CD8-positive, alpha-beta memory T cell (primary cell): Measurements from ENCODE around the gene ATXN1L. TPM values are rescaled to one million over a fixed set of nuclear protein-coding genes. Genes with fewer than 3 reads are reported as not detected.
"Not testable (repeated sequence)": the region's sequence is repeated elsewhere in the genome, so short reads cannot be mapped to it uniquely, and the experiment has no call there.

Source experiments
- CTCF ChIA-PET: fragments of 350-600 bp; sonication (Branson Sonifier 250); formaldehyde crosslinking; loops from one replicate; lab custom pipeline; 2021; ENCODE audit warnings: antibody characterized with exemption; lab: Charles Lee
- POLR2A ChIA-PET: fragments of 350-600 bp; sonication (Branson Sonifier 250); formaldehyde crosslinking; loops from one replicate; lab custom pipeline; 2021; ENCODE audit warnings: antibody characterized with exemption; lab: Charles Lee
- DNase-seq, 5 donors: peaks; one replicate each; pipeline versions ENCODE4 v3.0.0 to v3.0.0-alpha.2; 2020 to 2022; ENCODE audit warnings: mixed read lengths in 1 of 5
- H3K27ac ChIP-seq: one replicate; pipeline ENCODE4 v1.7.0; 2013; ENCODE audit warnings: low read depth, mild to moderate bottlenecking, low read length, moderate library complexity
- H3K27me3 ChIP-seq: 2 replicates; pipeline ENCODE4 v1.7.0; 2013; ENCODE audit warnings: low read length, mild to moderate bottlenecking; ENCODE audit not compliant: insufficient read depth, poor library complexity, severe bottlenecking
- H3K36me3 ChIP-seq: 2 replicates; pipeline ENCODE4 v1.7.0; 2013; ENCODE audit warnings: mild to moderate bottlenecking, low read length, moderate library complexity; ENCODE audit not compliant: insufficient read depth
- H3K4me1 ChIP-seq: 2 replicates; pipeline ENCODE4 v1.7.0; 2013; ENCODE audit warnings: mild to moderate bottlenecking, low read length, moderate library complexity; ENCODE audit not compliant: insufficient read depth
- H3K4me3 ChIP-seq: 2 replicates; pipeline ENCODE4 v1.7.0; 2013; ENCODE audit warnings: mild to moderate bottlenecking, low read length
- H3K9me3 ChIP-seq: 2 replicates; pipeline ENCODE4 v1.7.0; 2013; ENCODE audit warnings: mild to moderate bottlenecking, low read length
- H3K27ac Mint-ChIP-seq, 8 donors: one replicate each; pipeline ENCODE4 v1.8.0; 2020 to 2021; ENCODE audit warnings: mixed read lengths in 8 of 8, mild to moderate bottlenecking in 6 of 8, inconsistent platforms in 3 of 8, moderate library complexity in 3 of 8
- H3K27me3 Mint-ChIP-seq, 2 donors: one replicate each; pipeline ENCODE4 v1.8.0; 2020 to 2021; ENCODE audit warnings: mixed read lengths in 2 of 2, mild to moderate bottlenecking in 1 of 2, moderate library complexity in 1 of 2
- H3K36me3 Mint-ChIP-seq, 3 donors: one replicate each; pipeline ENCODE4 v1.8.0; 2020 to 2021; ENCODE audit warnings: mixed read lengths in 3 of 3, inconsistent platforms in 1 of 3, mild to moderate bottlenecking in 1 of 3
- H3K4me1 Mint-ChIP-seq, 3 donors: one replicate each; pipeline ENCODE4 v1.8.0; 2020 to 2021; ENCODE audit warnings: mixed read lengths in 3 of 3, inconsistent platforms in 1 of 3, mild to moderate bottlenecking in 1 of 3
- H3K4me3 Mint-ChIP-seq, 7 donors: one replicate each; pipeline ENCODE4 v1.8.0; 2020 to 2021; ENCODE audit warnings: mixed read lengths in 7 of 7, mild to moderate bottlenecking in 6 of 7, moderate library complexity in 4 of 7, inconsistent platforms in 2 of 7
- H3K9me3 Mint-ChIP-seq, 5 donors: one replicate each; pipeline ENCODE4 v1.8.0; 2020 to 2022; ENCODE audit warnings: mixed read lengths in 5 of 5, mild to moderate bottlenecking in 3 of 5, moderate library complexity in 2 of 5, inconsistent platforms in 1 of 5
- polyA plus RNA-seq: library from polyadenylated mRNA; unstranded; fragments of 300-500 nt; fragmentation: Illumina TruSeq; gene quantifications from one replicate; pipeline ENCODE4 v1.2.3, GENCODE V29; 2021
- total RNA-seq, 2 experiments: library from RNA; stranded (reverse); gene quantifications; one replicate each; pipeline ENCODE4 v1.2.3, GENCODE V29; 2021

Gene ATXN1L
- total and polyA plus RNA-seq, 3 experiments from 2014 or later, result 11.9 to 19.7 (median 16.9) TPM

GRCh38 chr16:71811261-71811803 is 34.4 kb upstream of the ATXN1L start:
- H3K4me3 Mint-ChIP-seq, result peak overlapping the region in 2 of 7 donors; percentile 32 to 71
- H3K27ac Mint-ChIP-seq, result peak overlapping the region in 7 of 8 donors; percentile 5 to 89 (median 63)
- peaks cover 0 to 5% of the 10 kb centered on the region in 2 donors for H3K27me3 Mint-ChIP-seq
- Histone ChIP-seq H3K27ac (no peak overlapping the region), H3K4me3 (no peak overlapping the region), H3K27me3 (no peaks in the 10 kb centered on the region), H3K4me1 (peaks cover 26% of the 10 kb centered on the region), H3K9me3 (no peaks in the 10 kb centered on the region), H3K36me3 (no peaks in the 10 kb centered on the region)
- peaks cover 0 to 24% (median 0%) of the 10 kb centered on the region in 3 donors for H3K36me3 Mint-ChIP-seq
- H3K9me3 Mint-ChIP-seq, result no peaks in the 10 kb centered on the region
- DNase-seq, result peak in 2 of 5 donors; percentile 30 to 35
- CTCF ChIA-PET, result interaction anchor here (1.3 to 6.3 kb wide), 3 partner anchors 30 to 150 kb away, joined by 4 to 44 read pairs (median 4); no protein-coding TSS in a partner anchor
- POLR2A ChIA-PET, result interaction anchor here (0.6 kb wide), 1 partner anchor 34 kb away, joined by 3 read pairs; the partner anchor contains the start of gene ATXN1L
- peaks cover 21 to 37% (median 33%) of the 10 kb centered on the region in 3 donors for H3K4me1 Mint-ChIP-seq

- Mint-ChIP-seq H3K27ac (peak overlapping the region in 5 of 8 donors; percentile 19 to 74 (median 52)), H3K4me1 (peaks cover 5 to 14% (median 13%) of the 10 kb centered on the region in 3 donors), H3K4me3 (peak overlapping the region in 1 of 7 donors; percentile 54)
- H3K9me3 ChIP-seq, DNase-seq, H3K4me1 ChIP-seq, H3K36me3 Mint-ChIP-seq, H3K4me3 ChIP-seq, H3K27me3 ChIP-seq, H3K27ac ChIP-seq, H3K27me3 Mint-ChIP-seq, POLR2A ChIA-PET, H3K36me3 ChIP-seq, H3K9me3 Mint-ChIP-seq: not testable (repeated sequence)
- CTCF ChIA-PET, result interaction anchor here (1.0 kb wide), 1 partner anchor 66 kb away, joined by 3 read pairs; no protein-coding TSS in a partner anchor
These were observed 28.6 kb upstream of the ATXN1L start for GRCh38 chr16:71817155-71817500.

- Histone ChIP-seq H3K4me3 (no peak overlapping the region), H3K27ac (no peak overlapping the region), H3K4me1 (no peaks in the 10 kb centered on the region), H3K36me3 (no peaks in the 10 kb centered on the region), H3K27me3 (no peaks in the 10 kb centered on the region), H3K9me3 (no peaks in the 10 kb centered on the region)
- Mint-ChIP-seq H3K9me3 (no peaks in the 10 kb centered on the region), H3K36me3 (peaks cover 0 to 1% (median 0%) of the 10 kb centered on the region in 3 donors), H3K27me3 (peaks cover 0 to 2% of the 10 kb centered on the region in 2 donors), H3K4me1 (no peaks in the 10 kb centered on the region), H3K27ac (no peak overlapping the region), H3K4me3 (no peak overlapping the region)
- CTCF ChIA-PET, result no interaction called here
- POLR2A ChIA-PET, result no interaction called here
- DNase-seq, result no peak
These were observed 19.2 kb upstream of the ATXN1L start for GRCh38 chr16:71826533-71827017.

GRCh38 chr16:71830359-71830758 is 15.4 kb upstream of the ATXN1L start:
- Histone ChIP-seq H3K4me3 (no peak overlapping the region), H3K9me3 (no peaks in the 10 kb centered on the region), H3K27ac (no peak overlapping the region), H3K4me1 (no peaks in the 10 kb centered on the region), H3K36me3 (no peaks in the 10 kb centered on the region), H3K27me3 (no peaks in the 10 kb centered on the region)
- POLR2A ChIA-PET, result no interaction called here
- peaks cover 0 to 8% (median 0%) of the 10 kb centered on the region in 3 donors for H3K4me1 Mint-ChIP-seq
- H3K9me3 Mint-ChIP-seq, result no peaks in the 10 kb centered on the region
- no peak for DNase-seq
- CTCF ChIA-PET, result interaction anchor here (1.0 to 3.1 kb wide), 2 partner anchors 28 to 52 kb away, joined by 4 to 10 read pairs; no protein-coding TSS in a partner anchor
- no peak overlapping the region for H3K27ac Mint-ChIP-seq
- H3K4me3 Mint-ChIP-seq, result no peak overlapping the region
- no peaks in the 10 kb centered on the region for H3K36me3 Mint-ChIP-seq
- H3K27me3 Mint-ChIP-seq, result peaks cover 0 to 2% of the 10 kb centered on the region in 2 donors

GRCh38 chr16:71831698-71832097 is 14.1 kb upstream of the ATXN1L start:
- H3K27me3 ChIP-seq, H3K27ac ChIP-seq, H3K9me3 ChIP-seq, H3K36me3 Mint-ChIP-seq, H3K27me3 Mint-ChIP-seq, H3K4me3 Mint-ChIP-seq, H3K9me3 Mint-ChIP-seq, H3K4me1 Mint-ChIP-seq, H3K4me3 ChIP-seq, H3K4me1 ChIP-seq, H3K36me3 ChIP-seq, POLR2A ChIA-PET, DNase-seq, H3K27ac Mint-ChIP-seq: not testable (repeated sequence)
- CTCF ChIA-PET, result interaction anchor here (3.1 kb wide), 1 partner anchor 50 kb away, joined by 10 read pairs; no protein-coding TSS in a partner anchor

- H3K36me3 Mint-ChIP-seq, H3K9me3 Mint-ChIP-seq, H3K27ac ChIP-seq, H3K4me3 ChIP-seq, H3K27me3 ChIP-seq, H3K4me1 Mint-ChIP-seq, H3K27me3 Mint-ChIP-seq, DNase-seq, H3K4me1 ChIP-seq, H3K4me3 Mint-ChIP-seq, H3K9me3 ChIP-seq, H3K36me3 ChIP-seq: not testable (repeated sequence)
- ChIA-PET POLR2A (interaction anchor here (0.6 kb wide), 1 partner anchor 63 kb away, joined by 8 read pairs; no protein-coding TSS in a partner anchor), CTCF (interaction anchor here (3.1 kb wide), 1 partner anchor 50 kb away, joined by 10 read pairs; no protein-coding TSS in a partner anchor)
- H3K27ac Mint-ChIP-seq, result peak overlapping the region in 1 of 8 donors; percentile 50
These were observed 13.7 kb upstream of the ATXN1L start for GRCh38 chr16:71832112-71832511.

- H3K4me3 Mint-ChIP-seq, result no peak overlapping the region
- DNase-seq, result no peak
- Histone ChIP-seq H3K27ac (no peak overlapping the region), H3K4me3 (no peak overlapping the region), H3K9me3 (no peaks in the 10 kb centered on the region), H3K4me1 (no peaks in the 10 kb centered on the region), H3K27me3 (no peaks in the 10 kb centered on the region), H3K36me3 (no peaks in the 10 kb centered on the region)
- H3K36me3 Mint-ChIP-seq, result no peaks in the 10 kb centered on the region
- H3K4me1 Mint-ChIP-seq, result peaks cover 0 to 8% (median 0%) of the 10 kb centered on the region in 3 donors
- H3K27me3 Mint-ChIP-seq, result peaks cover 0 to 2% of the 10 kb centered on the region in 2 donors
- CTCF ChIA-PET, result no interaction called here
- no peak overlapping the region for H3K27ac Mint-ChIP-seq
- no peaks in the 10 kb centered on the region for H3K9me3 Mint-ChIP-seq
- POLR2A ChIA-PET, result no interaction called here
These were observed 11.5 kb upstream of the ATXN1L start for GRCh38 chr16:71834291-71834690.

- ChIA-PET CTCF (no interaction called here), POLR2A (no interaction called here)
- no peaks in the 10 kb centered on the region for H3K9me3 ChIP-seq
- no peaks in the 10 kb centered on the region for H3K27me3 ChIP-seq
- H3K9me3 Mint-ChIP-seq, result no peaks in the 10 kb centered on the region
- DNase-seq, result no peak
- no peaks in the 10 kb centered on the region for H3K4me1 ChIP-seq
- no peak overlapping the region for H3K4me3 ChIP-seq
- H3K27ac ChIP-seq, result no peak overlapping the region
- H3K27ac Mint-ChIP-seq, result peak overlapping the region in 1 of 8 donors; percentile 23
- peaks cover 0 to 10% (median 2%) of the 10 kb centered on the region in 3 donors for H3K4me1 Mint-ChIP-seq
- no peaks in the 10 kb centered on the region for H3K36me3 Mint-ChIP-seq
- H3K36me3 ChIP-seq, result no peaks in the 10 kb centered on the region
- no peak overlapping the region for H3K4me3 Mint-ChIP-seq
- H3K27me3 Mint-ChIP-seq, result no peaks in the 10 kb centered on the region
These were observed 8.6 kb upstream of the ATXN1L start for GRCh38 chr16:71837150-71837549.
